ENCODE results near the gene C4orf51. TPM values are rescaled to one million over a fixed set of nuclear protein-coding genes. Genes with fewer than 3 reads are reported as not detected.

C4orf51 gene
- total RNA-seq, 1 donor, result not detected

- no peak for DNase-seq (ENCODE audit: insufficient read length, low spot score, missing footprints)
- H3K4me2 ChIP-seq (ENCODE audit: insufficient read depth, low read length), result no peak overlapping the region
- H4K20me1 ChIP-seq (ENCODE audit: insufficient read depth, low read length), result no peaks in the 10 kb centered on the region
- no peaks in the 10 kb centered on the region for H3K27me3 ChIP-seq (ENCODE audit: insufficient read depth, low read length)
- H3K79me2 ChIP-seq (ENCODE audit: insufficient read depth, low read length), result no peaks in the 10 kb centered on the region
- no peak overlapping the region for H3K27ac ChIP-seq (ENCODE audit: low read depth, low read length)
- H3K9me3 ChIP-seq (ENCODE audit: low read depth, low read length), result no peaks in the 10 kb centered on the region
- TF ChIP-seq CTCF (IDR thresholded peaks at IDR 0.05; ENCODE audit: extremely low read depth, low read depth, low read length), result no peak
- no peaks in the 10 kb centered on the region for H3K36me3 ChIP-seq (ENCODE audit: insufficient read depth, low read length)
- H3K4me3 ChIP-seq (ENCODE audit: insufficient read depth, low read length), result no peak overlapping the region
- peaks cover 21% of the 10 kb centered on the region for H3K4me1 ChIP-seq (ENCODE audit: insufficient read depth, low read length)
- peak overlapping the region; percentile 12 for H2AFZ ChIP-seq (ENCODE audit: low read length)
Observed at GRCh38 chr4:145739845-145740244, 59.9 kb downstream of the C4orf51 start.

- Histone ChIP-seq H4K20me1 (ENCODE audit: insufficient read depth, low read length) (no peaks in the 10 kb centered on the region), H3K27ac (ENCODE audit: low read depth, low read length) (no peak overlapping the region), H3K4me2 (ENCODE audit: insufficient read depth, low read length) (no peak overlapping the region), H2AFZ (ENCODE audit: low read length) (peak overlapping the region; percentile 25), H3K4me3 (ENCODE audit: insufficient read depth, low read length) (no peak overlapping the region), H3K27me3 (ENCODE audit: insufficient read depth, low read length) (no peaks in the 10 kb centered on the region), H3K36me3 (ENCODE audit: insufficient read depth, low read length) (no peaks in the 10 kb centered on the region), H3K79me2 (ENCODE audit: insufficient read depth, low read length) (no peaks in the 10 kb centered on the region), H3K9me3 (ENCODE audit: low read depth, low read length) (no peaks in the 10 kb centered on the region), H3K4me1 (ENCODE audit: insufficient read depth, low read length) (peaks cover 12% of the 10 kb centered on the region)
- no peak for TF ChIP-seq CTCF (IDR thresholded peaks at IDR 0.05; ENCODE audit: extremely low read depth, low read depth, low read length)
- DNase-seq (ENCODE audit: insufficient read length, low spot score, missing footprints), result no peak
Observed at GRCh38 chr4:145740806-145741205, 60.9 kb downstream of the C4orf51 start.

- no peaks in the 10 kb centered on the region for H3K79me2 ChIP-seq (ENCODE audit: insufficient read depth, low read length)
- no peak for TF ChIP-seq CTCF (IDR thresholded peaks at IDR 0.05; ENCODE audit: extremely low read depth, low read depth, low read length)
- H3K27ac ChIP-seq (ENCODE audit: low read depth, low read length), result no peak overlapping the region
- no peaks in the 10 kb centered on the region for H4K20me1 ChIP-seq (ENCODE audit: insufficient read depth, low read length)
- no peak overlapping the region for H3K4me2 ChIP-seq (ENCODE audit: insufficient read depth, low read length)
- H3K27me3 ChIP-seq (ENCODE audit: insufficient read depth, low read length), result no peaks in the 10 kb centered on the region
- H3K36me3 ChIP-seq (ENCODE audit: insufficient read depth, low read length), result no peaks in the 10 kb centered on the region
- H2AFZ ChIP-seq (ENCODE audit: low read length), result no peak overlapping the region
- no peak overlapping the region for H3K4me3 ChIP-seq (ENCODE audit: insufficient read depth, low read length)
- no peaks in the 10 kb centered on the region for H3K4me1 ChIP-seq (ENCODE audit: insufficient read depth, low read length)
- DNase-seq (ENCODE audit: insufficient read length, low spot score, missing footprints), result no peak
- no peaks in the 10 kb centered on the region for H3K9me3 ChIP-seq (ENCODE audit: low read depth, low read length)
Observed at GRCh38 chr4:145743641-145744040, 63.7 kb downstream of the C4orf51 start.

GRCh38 chr4:145755802-145756201 is 75.9 kb downstream of the C4orf51 start:
- H2AFZ ChIP-seq (ENCODE audit: low read length), result no peak overlapping the region
- H4K20me1 ChIP-seq (ENCODE audit: insufficient read depth, low read length), result no peaks in the 10 kb centered on the region
- H3K4me1 ChIP-seq (ENCODE audit: insufficient read depth, low read length), result peaks cover 9% of the 10 kb centered on the region
- no peak for TF ChIP-seq CTCF (IDR thresholded peaks at IDR 0.05; ENCODE audit: extremely low read depth, low read depth, low read length)
- no peak overlapping the region for H3K4me2 ChIP-seq (ENCODE audit: insufficient read depth, low read length)
- no peak overlapping the region for H3K4me3 ChIP-seq (ENCODE audit: insufficient read depth, low read length)
- no peaks in the 10 kb centered on the region for H3K27me3 ChIP-seq (ENCODE audit: insufficient read depth, low read length)
- no peaks in the 10 kb centered on the region for H3K9me3 ChIP-seq (ENCODE audit: low read depth, low read length)
- peaks cover 7% of the 10 kb centered on the region for H3K36me3 ChIP-seq (ENCODE audit: insufficient read depth, low read length)
- H3K79me2 ChIP-seq (ENCODE audit: insufficient read depth, low read length), result no peaks in the 10 kb centered on the region
- DNase-seq (ENCODE audit: insufficient read length, low spot score, missing footprints), result no peak
- H3K27ac ChIP-seq (ENCODE audit: low read depth, low read length), result peak overlapping the region; percentile 3
